Kasumi-1 (cell line): ENCODE results near the gene HCST.
A peak's percentile ranks its signal among the peaks of the same experiment; 100 is the strongest.
"Not testable (repeated sequence)": the region's sequence is repeated elsewhere in the genome, so short reads cannot be mapped to it uniquely, and the experiment has no call there.

Experiments
- DNase-seq, 2 experiments: peaks; one replicate each; lab custom pipeline; 2025; lab: John Stamatoyannopoulos, UW

HCST gene

DNA sequence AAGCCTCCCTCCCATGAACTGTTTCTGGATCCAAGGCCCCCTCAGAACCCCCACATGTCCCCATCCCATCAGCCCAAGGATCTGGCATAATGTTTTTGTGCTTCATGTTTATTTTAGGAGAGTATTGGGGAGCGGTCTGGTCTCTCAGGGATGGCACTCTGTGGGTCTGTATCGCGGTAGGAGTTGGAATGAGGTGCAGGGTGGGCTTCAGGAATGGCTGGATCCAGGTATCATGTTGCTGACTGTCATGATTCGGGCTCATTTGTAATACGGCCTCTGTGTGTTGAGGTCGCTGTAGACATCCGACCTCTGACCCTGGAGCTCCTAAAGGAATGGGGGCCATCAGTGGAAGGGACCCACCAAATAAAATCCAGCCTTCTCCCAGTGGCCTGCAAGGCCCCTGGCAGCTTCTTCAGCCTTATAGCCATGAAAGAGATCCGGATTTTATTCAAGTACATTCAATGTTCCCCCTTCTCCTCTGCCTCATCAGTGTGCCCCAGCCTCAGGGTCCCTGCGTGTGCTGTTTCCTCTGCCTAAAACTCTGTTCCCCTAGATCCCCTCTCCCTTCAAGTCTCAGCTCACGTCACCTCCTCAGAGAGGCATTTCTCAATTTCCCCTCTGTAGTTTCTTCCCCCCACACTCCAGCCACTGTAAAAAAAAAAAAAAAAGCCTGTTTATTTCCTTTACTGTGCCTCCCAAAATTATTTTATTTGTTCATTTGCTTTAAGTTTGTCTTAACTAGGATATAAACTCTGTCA, 2.2 kb downstream of the HCST start:
- peak; percentile 60 to 78 for DNase-seq

DNA sequence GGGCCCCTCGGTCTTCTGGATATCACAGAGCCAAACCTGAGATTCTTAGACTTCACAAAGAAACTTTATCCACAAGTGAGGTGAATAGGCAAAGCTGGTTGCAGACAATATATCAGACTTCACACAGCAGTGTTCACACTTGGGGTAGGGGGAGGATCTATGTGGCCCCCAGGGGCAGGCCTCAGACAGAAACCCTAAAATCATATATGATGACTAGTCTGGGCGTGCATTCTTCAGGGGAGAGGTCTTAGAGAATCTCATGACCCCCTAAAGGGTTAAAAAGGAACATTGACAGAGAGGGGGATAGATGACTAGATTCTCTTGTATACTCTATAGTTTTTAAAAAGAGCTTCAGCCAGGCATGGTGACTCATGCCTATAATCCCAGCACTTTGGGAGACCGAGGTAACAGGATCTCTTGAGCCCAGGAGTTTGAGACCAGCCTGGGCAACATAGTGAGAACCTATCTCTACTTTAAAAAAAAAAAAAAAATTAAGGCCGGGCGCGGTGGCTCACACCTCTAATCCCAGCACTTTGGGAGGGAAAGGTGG, 2.9 kb downstream of the HCST start:
- DNase-seq, result peak in 1 of 2 experiments; percentile 13

DNA sequence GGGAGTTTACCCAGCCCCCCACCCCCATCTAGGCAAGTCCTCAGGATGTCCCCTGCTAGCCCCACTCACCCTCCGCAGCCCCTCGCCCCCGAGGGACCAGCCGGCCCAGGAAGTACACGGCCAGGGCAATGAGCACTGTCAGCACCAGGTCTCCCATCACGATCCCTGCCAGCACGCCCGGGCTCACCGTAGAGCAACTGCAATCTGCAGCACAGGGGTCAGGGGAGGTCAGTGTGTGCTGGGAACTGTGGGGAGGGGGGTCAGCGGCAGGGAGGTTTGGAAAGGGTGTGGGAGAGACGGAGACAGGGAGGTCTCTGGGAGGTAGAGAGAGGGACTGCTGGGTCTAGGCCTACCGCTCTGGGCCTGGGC, 5.0 kb downstream of the HCST start:
- DNase-seq, result no peak

DNA sequence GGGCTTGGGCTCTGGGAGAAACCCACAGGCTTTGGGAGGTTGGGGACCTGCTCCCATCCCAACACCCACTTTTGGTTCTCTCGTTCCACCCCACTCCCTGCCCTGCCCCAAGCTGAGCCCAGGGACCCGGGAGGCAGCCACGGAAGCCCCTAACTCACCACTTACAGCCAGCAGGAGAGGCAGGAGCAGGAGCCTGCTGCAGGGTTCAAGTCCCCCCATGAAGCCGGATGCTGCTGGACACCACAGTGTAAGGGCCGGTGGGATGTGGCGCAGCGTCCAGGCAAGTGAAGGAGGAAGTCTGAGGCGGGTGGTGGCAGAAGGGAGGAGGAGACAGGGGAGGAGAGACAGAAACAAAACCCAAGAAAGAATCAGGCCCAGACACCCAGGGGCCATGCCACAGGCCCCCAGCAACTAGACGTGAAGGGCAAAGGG, 5.7 kb downstream of the HCST start, which contains the start of gene TYROBP:
Gene TYROBP, minus strand, starts transcription at position 286 of the 432 bp plus-strand sequence. Its CDS starts 67 bp downstream, at position 219.
- peak in 1 of 2 experiments; percentile 15 for DNase-seq

DNA sequence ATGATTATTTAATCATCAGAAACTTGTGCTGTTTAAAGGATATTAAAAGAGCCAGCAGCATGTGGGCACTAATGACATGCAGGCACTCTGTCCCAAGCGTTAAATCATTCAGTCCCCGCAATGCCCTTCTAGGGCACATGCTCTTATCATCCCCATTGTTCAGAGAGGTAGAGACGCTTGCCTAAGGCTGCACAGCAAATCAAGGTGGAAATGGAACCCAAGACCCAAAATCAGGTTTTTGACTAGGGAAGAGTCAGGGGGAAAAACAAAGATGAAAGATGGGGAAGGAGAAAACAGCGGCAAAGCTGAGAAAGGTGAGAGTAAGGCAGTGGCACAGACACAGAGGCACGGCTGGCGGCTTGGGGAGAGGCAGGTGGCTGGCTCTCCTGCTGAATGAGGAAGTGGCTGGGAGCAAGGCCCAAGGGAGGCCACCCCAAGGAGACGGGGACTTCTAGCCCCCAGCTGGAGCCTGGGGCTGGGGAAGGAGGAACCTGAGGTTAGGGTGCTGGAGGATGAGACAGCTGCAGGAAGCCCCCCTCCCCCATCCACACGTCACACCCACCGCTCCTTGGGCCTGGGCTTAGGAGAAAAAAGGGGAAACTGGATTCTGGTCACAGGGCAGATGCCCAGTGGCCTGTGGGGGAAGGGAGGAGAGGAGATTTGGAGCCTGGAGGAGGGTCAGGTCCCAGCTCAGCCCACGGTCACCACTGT, 6.8 kb downstream of the HCST start:
- peak; percentile 99 for DNase-seq

DNA sequence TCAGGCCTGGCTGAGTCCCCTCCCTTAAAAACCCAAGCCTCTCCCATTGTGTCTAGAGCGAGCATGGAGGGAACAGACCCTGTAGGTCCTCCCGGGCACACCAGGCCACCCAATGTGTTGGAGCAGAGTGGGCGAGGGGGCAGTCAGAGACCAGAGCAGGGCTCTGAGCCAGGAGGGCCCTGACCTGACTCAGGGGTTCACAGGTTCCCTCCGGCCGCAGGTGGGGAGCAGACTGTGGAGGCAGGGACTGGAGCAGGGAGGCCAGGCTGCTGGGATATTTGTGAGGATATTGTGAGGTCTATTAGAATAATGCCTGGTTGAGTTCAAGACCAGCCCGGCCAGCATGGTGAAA, 7.3 kb downstream of the HCST start:
- DNase-seq, result no peak

DNA sequence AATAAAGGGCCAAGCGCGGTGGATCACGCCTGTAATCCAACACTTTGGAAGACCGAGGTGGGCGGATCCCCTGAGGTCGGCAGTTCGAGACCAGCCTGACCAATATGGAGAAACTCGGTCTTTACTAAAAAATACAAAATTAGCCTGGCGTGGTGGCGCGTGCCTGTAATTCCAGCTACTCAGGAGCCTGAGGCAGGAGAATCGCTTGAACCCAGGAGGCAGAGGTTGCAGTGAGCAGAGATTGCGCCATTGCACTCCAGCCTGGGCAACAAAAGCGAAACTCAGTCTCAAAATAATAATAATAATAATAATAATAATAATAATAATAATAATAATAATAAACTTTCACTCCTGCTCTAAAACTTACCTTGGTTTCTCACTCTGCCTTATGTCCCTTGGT, 8.0 kb downstream of the HCST start:
- DNase-seq, result not testable (repeated sequence)

DNA sequence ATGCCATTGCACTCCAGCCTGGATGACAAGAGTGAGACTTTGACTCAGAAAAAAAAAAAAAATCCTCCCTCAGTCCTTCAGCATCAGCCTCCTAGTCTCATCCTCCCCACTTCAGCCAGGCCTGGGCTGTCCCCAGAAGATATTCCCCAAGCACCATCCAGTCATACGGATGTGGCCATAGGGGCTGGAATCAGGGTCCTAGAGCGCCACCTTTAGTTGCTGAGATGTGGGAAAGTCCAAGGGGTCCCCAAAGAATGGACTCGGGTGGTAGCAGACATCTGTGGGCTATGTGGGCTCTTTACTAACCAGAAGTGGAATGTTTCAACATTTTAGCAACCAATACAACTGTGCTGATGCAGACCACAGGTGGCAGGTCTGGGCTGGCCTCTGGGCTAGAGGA, 8.8 kb downstream of the HCST start:
- no peak for DNase-seq

DNA sequence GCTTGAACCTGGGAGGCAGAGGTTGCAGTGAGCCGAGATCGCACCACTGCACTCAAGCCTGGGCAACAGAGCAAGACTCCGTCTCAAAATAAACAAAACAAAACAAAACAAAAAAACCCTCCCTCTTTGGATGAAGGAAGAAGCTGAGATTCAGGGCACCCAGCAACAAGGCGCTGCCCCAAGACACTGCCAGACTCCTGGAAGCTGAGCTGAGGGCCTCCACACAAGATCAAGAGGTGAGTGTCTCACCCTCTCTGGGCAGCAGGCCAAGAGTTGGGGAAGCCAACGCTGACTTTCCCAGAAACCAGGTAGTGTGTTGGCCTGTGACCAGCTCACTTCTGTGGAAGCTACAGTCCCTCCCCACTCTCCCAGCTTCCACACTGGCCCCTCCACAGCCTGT, 9.5 kb downstream of the HCST start:
- DNase-seq, result no peak

DNA sequence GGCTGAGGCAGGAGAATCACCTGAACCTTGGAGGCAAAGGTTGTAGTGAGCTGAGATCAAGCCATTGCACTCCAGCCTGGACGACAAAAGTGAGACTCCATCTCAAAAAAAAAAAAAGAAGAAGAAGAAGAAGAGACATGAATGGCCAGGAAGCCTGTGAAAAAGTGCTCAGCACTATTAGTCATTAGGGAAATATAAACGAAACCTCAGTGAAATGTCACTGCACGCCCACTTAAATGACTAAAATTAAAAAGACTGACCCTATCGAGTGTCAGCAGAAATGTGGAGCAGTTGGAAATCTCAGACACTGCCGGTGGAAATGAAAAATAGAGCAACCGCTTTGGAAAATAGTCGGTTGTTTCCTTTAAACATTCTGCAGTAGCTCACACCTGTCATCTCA, 11.3 kb downstream of the HCST start:
- DNase-seq, result no peak

DNA sequence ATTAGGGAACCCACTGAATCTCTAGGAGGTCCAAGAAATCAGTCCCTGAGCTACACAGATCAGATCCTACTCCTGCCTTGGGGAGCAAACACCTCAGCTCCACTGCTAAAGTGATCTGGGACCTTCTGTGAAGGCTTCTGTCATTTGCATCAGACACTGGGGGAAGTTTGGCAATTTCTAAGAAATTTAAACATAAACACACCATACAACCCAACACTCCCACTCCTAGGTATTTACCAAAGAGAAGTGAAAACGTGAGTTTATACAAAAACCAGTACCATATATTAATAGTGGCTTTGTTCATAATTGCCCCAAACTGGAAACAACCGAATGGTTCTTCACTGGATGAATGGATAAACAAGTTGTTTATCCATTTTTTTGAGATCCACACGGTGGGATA, 13.1 kb downstream of the HCST start:
- DNase-seq, result no peak

DNA sequence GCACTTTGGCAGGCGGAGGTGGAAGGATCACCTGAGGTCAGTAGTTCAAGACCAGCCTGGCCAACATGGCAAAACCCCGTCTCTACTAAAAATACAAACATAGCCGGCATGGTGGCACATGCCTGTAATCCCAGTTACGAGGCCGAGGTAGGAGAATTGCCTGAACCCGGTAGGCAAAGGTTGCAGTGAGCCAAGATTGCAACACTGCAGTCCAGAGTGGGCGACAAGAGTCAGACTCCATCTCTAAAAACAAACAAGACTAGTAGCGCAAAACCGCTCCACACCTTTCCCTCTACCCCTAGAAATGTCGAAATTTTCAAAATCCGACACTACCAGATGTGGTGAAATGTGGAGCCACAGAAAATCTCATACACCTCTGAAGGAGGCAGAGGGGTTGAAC, 17.0 kb downstream of the HCST start:
- DNase-seq, result no peak

DNA sequence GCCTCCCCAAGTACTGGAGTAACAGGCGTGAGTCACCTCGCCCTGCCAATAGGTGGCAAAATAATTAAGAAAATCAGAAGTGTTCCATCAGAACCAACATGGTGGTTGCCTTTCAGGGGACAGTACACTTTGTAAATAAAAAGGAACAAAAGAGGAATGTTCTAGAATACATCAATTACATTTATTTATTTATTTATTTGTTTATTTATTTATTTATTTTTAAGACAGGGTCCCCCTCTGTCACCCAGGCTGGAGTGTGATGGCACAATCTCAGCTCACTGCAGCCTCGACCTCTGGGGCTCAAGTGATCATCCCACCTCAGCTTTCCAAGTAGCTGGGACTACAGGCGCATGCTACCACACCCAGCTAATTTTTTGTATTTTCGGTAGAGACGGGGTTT, 18.7 kb downstream of the HCST start:
- DNase-seq, result no peak

DNA sequence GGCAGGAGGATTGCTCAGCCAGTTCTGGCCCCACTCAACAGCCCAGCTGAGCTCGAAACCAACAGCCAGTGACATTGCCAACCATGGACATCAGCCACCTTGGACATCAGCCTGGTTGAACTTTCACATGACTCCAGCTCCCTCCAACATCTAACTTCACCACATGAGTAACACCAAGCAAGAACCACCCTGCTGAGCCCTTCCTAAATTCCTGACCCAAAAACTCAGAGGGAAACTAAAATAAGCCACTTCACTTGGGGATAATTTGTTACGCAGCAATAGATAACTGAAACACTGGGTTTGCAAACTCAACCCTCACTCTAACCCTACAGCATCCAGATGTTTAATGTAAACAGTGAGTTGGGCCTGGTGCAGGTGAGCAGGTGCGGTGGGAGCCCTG, 23.2 kb downstream of the HCST start:
- no peak for DNase-seq

DNA sequence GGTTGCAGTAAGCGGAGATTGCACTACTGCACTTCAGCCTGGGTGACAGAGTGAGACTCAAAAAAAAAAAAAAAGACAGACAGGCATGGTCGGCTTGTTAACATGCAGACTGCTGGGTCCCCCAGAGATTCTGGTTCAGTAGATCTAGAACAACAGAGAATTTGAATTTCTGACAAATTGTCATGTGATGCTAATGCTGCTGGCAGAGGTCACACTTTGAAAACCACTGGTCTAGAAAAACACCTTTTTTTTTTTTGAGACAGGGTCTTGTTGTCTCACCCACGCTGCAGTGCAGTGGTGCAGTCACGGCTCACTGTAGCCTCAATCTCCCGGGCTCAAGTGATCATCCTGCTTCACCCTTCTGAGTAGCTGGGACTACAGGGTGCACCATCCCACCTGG, 26.2 kb downstream of the HCST start:
- no peak for DNase-seq

DNA sequence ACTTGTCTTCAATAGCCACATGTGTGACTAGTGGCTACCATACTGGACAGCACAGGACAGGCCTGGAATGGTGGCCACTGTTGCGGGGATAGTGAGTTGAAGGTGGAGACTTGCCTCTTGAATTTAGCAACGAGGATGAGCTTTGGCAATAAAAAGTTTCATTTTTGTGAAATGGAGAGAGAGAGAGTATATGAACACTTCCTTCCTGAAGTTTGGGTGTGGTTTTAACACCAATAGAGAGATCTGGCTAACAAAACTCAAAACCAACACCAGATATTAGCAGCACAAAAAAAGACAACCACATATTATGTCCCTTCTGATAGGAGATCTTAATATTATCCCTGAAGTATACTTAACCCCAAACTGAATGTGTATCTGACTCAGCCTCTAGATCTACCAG, 27.5 kb downstream of the HCST start:
- DNase-seq, result no peak

DNA sequence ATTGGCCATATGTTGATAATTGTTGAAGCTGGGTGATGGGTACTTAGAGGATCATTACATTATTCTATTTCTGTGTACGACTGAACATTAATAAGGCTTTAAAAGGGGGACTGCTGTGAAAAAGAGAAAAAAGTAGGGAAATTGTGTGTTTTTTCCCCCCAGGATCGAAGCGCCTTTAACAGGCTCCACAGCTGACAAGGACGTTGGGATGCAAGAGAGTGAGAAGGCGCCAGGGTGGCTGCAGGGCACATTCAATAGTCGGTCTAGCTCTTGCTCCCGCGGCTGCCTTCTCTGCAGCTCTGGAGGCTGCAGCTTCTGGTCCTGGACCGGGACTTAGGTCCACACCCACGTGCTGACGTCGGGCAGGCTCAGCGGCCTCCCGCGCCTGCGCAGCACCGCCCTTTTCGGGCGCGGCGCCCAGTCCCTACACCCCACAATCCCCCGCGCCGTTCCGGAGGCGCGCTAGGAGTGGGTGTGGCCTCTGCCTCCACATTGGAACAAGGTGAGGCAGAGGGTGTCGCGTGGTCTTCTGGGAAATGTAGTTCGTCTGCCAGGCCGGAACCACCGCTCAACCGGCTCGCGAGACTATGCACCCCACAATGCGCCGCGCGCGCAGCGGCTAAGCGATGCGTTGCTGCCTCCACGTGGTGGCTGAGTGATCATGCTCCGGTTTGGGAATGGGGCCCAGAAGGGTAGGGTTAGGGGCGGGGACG, 29.0 kb downstream of the HCST start:
- DNase-seq, result peak; percentile 99

DNA sequence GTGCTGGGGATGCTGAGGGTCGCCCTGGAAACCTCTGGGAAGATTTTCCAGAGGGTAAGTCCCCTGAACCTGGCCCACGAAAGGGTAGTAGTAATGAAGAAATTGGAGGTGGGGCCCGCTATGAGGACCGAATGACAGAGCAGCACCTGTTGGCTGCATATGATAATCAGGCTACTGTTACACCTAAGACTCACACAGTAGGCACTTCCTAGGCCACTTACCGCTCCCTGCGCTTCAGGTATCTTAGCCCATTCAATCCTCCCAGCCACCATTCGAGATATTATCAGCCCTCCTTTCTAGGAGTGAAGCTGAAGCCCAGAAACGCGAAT, 29.5 kb downstream of the HCST start:
- no peak for DNase-seq

DNA sequence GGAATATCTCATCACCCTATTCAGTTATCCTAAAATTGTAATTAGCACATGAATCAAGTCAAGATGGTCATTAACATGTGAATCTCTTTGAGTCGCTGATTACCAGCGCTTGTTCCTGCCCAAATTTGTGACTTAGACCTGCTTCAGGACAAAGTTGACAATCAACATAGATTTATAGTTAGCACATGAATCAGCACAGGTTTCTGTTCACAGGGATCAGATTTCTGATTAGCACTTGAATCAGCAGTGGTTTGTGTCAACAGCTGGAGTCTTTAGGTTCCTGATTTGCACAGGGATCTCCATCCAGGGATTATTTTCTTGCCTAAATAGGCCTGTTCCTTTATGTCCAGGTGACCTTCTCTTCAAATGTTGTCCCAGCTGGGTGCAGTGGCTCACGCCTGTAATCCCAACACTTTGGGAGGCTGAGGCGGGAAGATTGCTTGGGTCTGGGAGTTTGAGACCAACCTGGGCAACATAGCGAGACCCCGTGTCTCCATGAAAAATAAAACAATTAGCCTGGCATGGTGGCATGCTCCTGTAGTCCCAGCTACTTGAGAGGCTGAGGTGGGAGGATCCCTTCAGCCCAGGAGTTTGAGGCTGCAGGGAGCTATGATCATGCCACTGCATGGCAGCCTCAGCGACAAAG, 30.1 kb downstream of the HCST start:
- DNase-seq, result no peak

DNA sequence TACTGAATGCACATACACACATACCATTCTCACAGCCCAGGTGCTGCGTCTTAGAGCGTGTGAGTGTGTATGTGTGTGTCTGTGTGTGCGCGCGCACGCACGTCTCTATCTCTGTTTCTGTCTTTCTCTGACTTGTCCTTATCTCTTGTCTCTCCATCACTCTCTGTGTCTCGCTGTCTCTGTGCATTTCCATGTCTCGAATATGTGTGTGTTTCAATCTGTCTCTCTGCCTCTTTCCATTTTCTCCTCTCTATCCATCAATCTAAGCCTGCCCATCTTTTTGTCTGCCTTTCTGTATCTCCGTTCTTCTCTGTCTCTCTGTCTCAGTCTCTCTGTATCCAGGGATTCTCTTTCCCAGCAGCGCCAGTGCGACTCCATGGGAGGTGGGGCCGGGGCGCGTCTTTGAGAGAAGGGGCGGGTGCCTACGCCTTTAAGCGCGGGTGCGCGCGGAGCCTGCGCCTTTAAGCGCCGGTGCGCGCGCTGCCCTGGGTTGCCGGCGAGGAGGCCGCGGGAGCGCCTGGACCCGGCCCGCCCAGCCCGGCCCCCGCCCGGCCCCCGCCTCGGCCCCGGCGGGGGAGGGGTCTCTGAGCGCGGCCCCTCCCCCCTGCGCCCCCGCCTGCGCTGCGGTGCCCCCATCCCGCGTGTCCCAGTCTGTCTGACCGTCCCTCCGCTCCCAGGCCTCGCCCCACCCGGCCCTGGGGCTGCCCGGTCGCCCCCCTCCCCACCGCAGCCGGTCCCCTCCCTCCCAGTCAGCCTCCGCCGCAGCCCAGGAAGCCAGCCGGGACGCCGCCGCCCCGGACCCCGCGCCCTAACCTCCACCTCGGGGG, 33.8 kb downstream of the HCST start, which contains the start of gene LRFN3:
Gene LRFN3, plus strand, starts transcription at position 464 of the 827 bp plus-strand sequence. CDS start 3,052 bp downstream, outside the sequence.
- peak; percentile 29 to 41 for DNase-seq

DNA sequence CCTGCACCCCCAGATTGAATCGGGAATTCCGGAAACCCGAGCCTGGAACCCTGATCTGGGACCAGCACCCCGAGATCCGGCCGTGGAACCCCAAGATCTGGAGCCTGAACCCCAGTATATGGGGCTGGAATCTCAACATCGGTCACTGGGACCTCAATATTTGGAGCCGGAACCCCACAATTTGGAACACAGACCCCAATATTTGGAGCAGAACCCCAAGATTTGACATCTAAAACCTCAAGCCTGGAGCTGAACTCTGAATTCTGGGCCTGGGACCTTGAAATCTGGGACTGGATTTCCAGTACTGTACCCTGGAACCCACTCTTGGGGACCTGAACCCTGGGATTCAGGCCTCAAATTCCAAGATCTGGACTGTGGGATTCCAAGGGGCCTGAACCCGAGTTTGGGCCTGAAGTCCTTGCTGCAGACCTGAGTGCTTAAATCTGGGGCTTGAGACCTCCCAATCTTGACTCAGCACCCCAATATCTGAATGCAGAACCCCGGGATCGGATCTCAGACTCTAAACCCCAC, 34.5 kb downstream of the HCST start:
- DNase-seq, result no peak
